Measurements from ENCODE around the gene NRG2. TPM values are rescaled to one million over a fixed set of nuclear protein-coding genes. Genes with fewer than 3 reads are reported as not detected.
A peak's percentile ranks its signal among the peaks of the same experiment; 100 is the strongest.

The NRG2 gene
- total RNA-seq, 1 experiment from 2014 or later = 0.06 TPM

- DNase-seq = peak; percentile 48 to 73
- Histone ChIP-seq H3K4me1 (no peaks in the 10 kb centered on the region), H3K4me3 (no peak overlapping the region), H3K36me3 (no peaks in the 10 kb centered on the region), H3K9me3 (replicated peaks) (no peaks in the 10 kb centered on the region), H3K27ac (no peak overlapping the region), H3K27me3 (peaks cover 3% of the 10 kb centered on the region)
Observed at GRCh38 chr5:139863855-139864558, 179.1 kb downstream of the NRG2 start.

GRCh38 chr5:139863361-139863760 lies 179.7 kb downstream of the NRG2 start:
- Histone ChIP-seq H3K4me3 (no peak overlapping the region), H3K27ac (no peak overlapping the region), H3K9me3 (replicated peaks) (no peaks in the 10 kb centered on the region), H3K36me3 (no peaks in the 10 kb centered on the region), H3K4me1 (no peaks in the 10 kb centered on the region), H3K27me3 (peaks cover 3% of the 10 kb centered on the region)
- DNase-seq = no peak

- no peak overlapping the region for H3K27ac ChIP-seq
- H3K27me3 ChIP-seq = peaks cover 3% of the 10 kb centered on the region
- no peaks in the 10 kb centered on the region for H3K4me1 ChIP-seq
- H3K36me3 ChIP-seq = no peaks in the 10 kb centered on the region
- H3K9me3 ChIP-seq (replicated peaks) = no peaks in the 10 kb centered on the region
- no peak overlapping the region for H3K4me3 ChIP-seq
- DNase-seq = no peak
Observed at GRCh38 chr5:139862803-139863202, 180.3 kb downstream of the NRG2 start.

- H3K27ac ChIP-seq = no peak overlapping the region
- H3K36me3 ChIP-seq = no peaks in the 10 kb centered on the region
- no peaks in the 10 kb centered on the region for H3K9me3 ChIP-seq (replicated peaks)
- H3K27me3 ChIP-seq = peaks cover 3% of the 10 kb centered on the region
- H3K4me3 ChIP-seq = no peak overlapping the region
- DNase-seq = no peak
- no peaks in the 10 kb centered on the region for H3K4me1 ChIP-seq
Observed at GRCh38 chr5:139862313-139862712, 180.8 kb downstream of the NRG2 start.

- Histone ChIP-seq H3K27ac (no peak overlapping the region), H3K9me3 (replicated peaks) (no peaks in the 10 kb centered on the region), H3K27me3 (peaks cover 3% of the 10 kb centered on the region), H3K4me1 (no peaks in the 10 kb centered on the region), H3K36me3 (no peaks in the 10 kb centered on the region), H3K4me3 (no peak overlapping the region)
- DNase-seq = no peak
Observed at GRCh38 chr5:139861889-139862207, 181.3 kb downstream of the NRG2 start.

GRCh38 chr5:139861021-139861888 lies 181.8 kb downstream of the NRG2 start:
- Histone ChIP-seq H3K9me3 (replicated peaks) (no peaks in the 10 kb centered on the region), H3K27me3 (peaks cover 1% of the 10 kb centered on the region; the same call in 1 of the 2 replicates), H3K27ac (no peak overlapping the region), H3K36me3 (no peaks in the 10 kb centered on the region), H3K4me1 (no peaks in the 10 kb centered on the region), H3K4me3 (no peak overlapping the region)
- no peak for DNase-seq

GRCh38 chr5:139859013-139859412 lies 184.1 kb downstream of the NRG2 start:
- peaks cover 14% of the 10 kb centered on the region; the same call in 1 of the 2 replicates for H3K27me3 ChIP-seq

GRCh38 chr5:139856714-139857113 lies 186.4 kb downstream of the NRG2 start:
- Histone ChIP-seq H3K4me1 (no peaks in the 10 kb centered on the region), H3K9me3 (replicated peaks) (no peaks in the 10 kb centered on the region), H3K27ac (no peak overlapping the region), H3K36me3 (no peaks in the 10 kb centered on the region), H3K4me3 (no peak overlapping the region), H3K27me3 (peaks cover 14% of the 10 kb centered on the region; the same call in 1 of the 2 replicates)
- peak in 1 of 2 experiments; percentile 36 for DNase-seq

More at GRCh38 chr5:139859013-139859412, 184.1 kb downstream of the NRG2 start:
- Histone ChIP-seq H3K36me3 (no peaks in the 10 kb centered on the region), H3K27ac (no peak overlapping the region), H3K4me1 (no peaks in the 10 kb centered on the region), H3K4me3 (no peak overlapping the region), H3K9me3 (replicated peaks) (no peaks in the 10 kb centered on the region)
- DNase-seq = no peak

- H3K27me3 ChIP-seq = peaks cover 14% of the 10 kb centered on the region; the same call in 1 of the 2 replicates
- H3K4me1 ChIP-seq = no peaks in the 10 kb centered on the region
- H3K9me3 ChIP-seq (replicated peaks) = no peaks in the 10 kb centered on the region
- H3K27ac ChIP-seq = no peak overlapping the region
- DNase-seq = no peak
- no peaks in the 10 kb centered on the region for H3K36me3 ChIP-seq
- H3K4me3 ChIP-seq = no peak overlapping the region
Observed at GRCh38 chr5:139855946-139856540, 187.1 kb downstream of the NRG2 start.

GRCh38 chr5:139855451-139855850 lies 187.6 kb downstream of the NRG2 start:
- DNase-seq = no peak
- H3K4me1 ChIP-seq = no peaks in the 10 kb centered on the region
- no peak overlapping the region for H3K27ac ChIP-seq
- no peaks in the 10 kb centered on the region for H3K36me3 ChIP-seq
- no peak overlapping the region for H3K4me3 ChIP-seq
- peaks cover 14% of the 10 kb centered on the region; the same call in 1 of the 2 replicates for H3K27me3 ChIP-seq
- no peaks in the 10 kb centered on the region for H3K9me3 ChIP-seq (replicated peaks)

GRCh38 chr5:139854953-139855352 lies 188.1 kb downstream of the NRG2 start:
- no peak for DNase-seq
- H3K4me3 ChIP-seq = no peak overlapping the region
- no peaks in the 10 kb centered on the region for H3K36me3 ChIP-seq
- H3K27me3 ChIP-seq = peaks cover 14% of the 10 kb centered on the region; the same call in 1 of the 2 replicates
- no peaks in the 10 kb centered on the region for H3K9me3 ChIP-seq (replicated peaks)
- no peak overlapping the region for H3K27ac ChIP-seq
- H3K4me1 ChIP-seq = no peaks in the 10 kb centered on the region

- DNase-seq = no peak
Observed at GRCh38 chr5:139854029-139854605, 189.0 kb downstream of the NRG2 start.

GRCh38 chr5:139852696-139853095 lies 190.4 kb downstream of the NRG2 start:
- Histone ChIP-seq H3K9me3 (replicated peaks) (no peaks in the 10 kb centered on the region), H3K4me3 (no peak overlapping the region), H3K27ac (no peak overlapping the region), H3K4me1 (no peaks in the 10 kb centered on the region), H3K36me3 (no peaks in the 10 kb centered on the region), H3K27me3 (peaks cover 14% of the 10 kb centered on the region; the same call in 1 of the 2 replicates)
- no peak for DNase-seq

More at GRCh38 chr5:139854029-139854605, 189.0 kb downstream of the NRG2 start:
- Histone ChIP-seq H3K4me3 (no peak overlapping the region), H3K27ac (no peak overlapping the region), H3K9me3 (replicated peaks) (no peaks in the 10 kb centered on the region), H3K4me1 (no peaks in the 10 kb centered on the region), H3K36me3 (no peaks in the 10 kb centered on the region), H3K27me3 (peaks cover 14% of the 10 kb centered on the region; the same call in 1 of the 2 replicates)

- H3K4me1 ChIP-seq = no peaks in the 10 kb centered on the region
- DNase-seq = no peak
- peaks cover 14% of the 10 kb centered on the region; the same call in 1 of the 2 replicates for H3K27me3 ChIP-seq
- H3K36me3 ChIP-seq = no peaks in the 10 kb centered on the region
- H3K4me3 ChIP-seq = no peak overlapping the region
- no peak overlapping the region for H3K27ac ChIP-seq
- H3K9me3 ChIP-seq (replicated peaks) = no peaks in the 10 kb centered on the region
Observed at GRCh38 chr5:139851558-139851957, 191.5 kb downstream of the NRG2 start.
